Measurements from ENCODE around the gene SAP130. TPM values are rescaled to one million over a fixed set of nuclear protein-coding genes. Genes with fewer than 3 reads are reported as not detected.

SAP130 gene
- total RNA-seq, 2 experiments from 2014 or later: 28.2 to 35.8 TPM

Other genes with a start within 250 kb of the SAP130 start
- 10 to 100 TPM; 58.6 to 76.3 TPM for gene WDR33, start 216.9 kb downstream of the SAP130 start, total RNA-seq
- gene POLR2D, start 169.9 kb downstream of the SAP130 start, total RNA-seq: 10 to 100 TPM; 72.4 to 73.7 TPM
- 10 to 100 TPM; 12.8 to 14.2 TPM for gene AMMECR1L, start 142.1 kb downstream of the SAP130 start, total RNA-seq
- 10 to 100 TPM; 50.0 to 67.2 TPM for gene UGGT1, start 63.1 kb upstream of the SAP130 start, total RNA-seq